ELF-1 (cell line): ENCODE results near the gene NMU.
A peak's percentile ranks its signal among the peaks of the same experiment; 100 is the strongest.
"Not testable (repeated sequence)": the region's sequence is repeated elsewhere in the genome, so short reads cannot be mapped to it uniquely, and the experiment has no call there.

Experiments
- DNase-seq: peaks from one replicate; pipeline ENCODE4 v3.0.0-alpha.2; 2016; ENCODE audit warnings: low read depth, low spot score

Gene NMU

DNA sequence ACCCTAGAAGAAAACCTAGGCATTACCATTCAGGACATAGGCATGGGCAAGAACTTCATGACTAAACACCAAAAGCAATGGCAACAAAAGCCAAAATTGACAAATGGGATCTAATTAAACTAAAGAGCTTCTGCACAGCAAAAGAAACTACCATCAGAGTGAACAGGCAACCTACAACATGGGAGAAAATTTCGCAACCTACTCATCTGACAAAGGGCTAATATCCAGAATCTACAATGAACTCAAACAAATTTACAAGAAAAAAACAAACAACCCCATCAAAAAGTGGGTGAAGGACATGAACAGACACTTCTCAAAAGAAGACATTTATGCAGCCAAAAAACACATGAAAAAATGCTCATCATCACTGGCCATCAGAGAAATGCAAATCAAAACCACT, 12.0 kb downstream of the NMU start:
- DNase-seq = not testable (repeated sequence)

DNA sequence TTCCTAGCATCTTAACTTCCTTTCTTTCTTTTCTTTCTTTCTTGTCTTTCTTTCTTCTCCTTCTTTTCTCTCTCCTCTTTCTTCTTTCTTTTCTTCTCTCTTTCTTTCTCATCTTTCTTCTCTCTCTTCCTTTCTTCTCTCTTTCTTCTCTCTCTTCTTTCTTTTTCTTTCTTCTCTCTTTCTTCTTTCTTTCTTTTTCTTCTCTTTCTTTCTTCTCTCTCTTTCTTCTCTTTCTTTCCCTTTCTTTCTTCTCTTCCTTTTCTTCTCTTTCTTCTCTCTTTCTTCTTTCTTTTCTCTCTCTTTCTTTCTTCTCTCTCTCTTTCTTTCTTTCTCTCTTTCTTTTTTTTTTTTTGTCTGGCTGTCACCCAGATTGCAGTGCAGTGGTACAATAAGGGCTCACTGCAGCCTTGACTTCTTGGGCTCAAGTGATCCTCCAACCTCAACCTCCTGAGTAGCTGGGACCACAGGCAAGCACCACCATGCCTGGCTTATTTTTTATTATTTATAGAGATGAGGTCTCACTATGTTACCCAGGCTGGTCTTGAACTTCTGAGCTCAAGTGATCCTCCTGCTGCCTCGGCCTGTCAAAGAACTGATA, 17.5 kb downstream of the NMU start:
- DNase-seq = no peak

DNA sequence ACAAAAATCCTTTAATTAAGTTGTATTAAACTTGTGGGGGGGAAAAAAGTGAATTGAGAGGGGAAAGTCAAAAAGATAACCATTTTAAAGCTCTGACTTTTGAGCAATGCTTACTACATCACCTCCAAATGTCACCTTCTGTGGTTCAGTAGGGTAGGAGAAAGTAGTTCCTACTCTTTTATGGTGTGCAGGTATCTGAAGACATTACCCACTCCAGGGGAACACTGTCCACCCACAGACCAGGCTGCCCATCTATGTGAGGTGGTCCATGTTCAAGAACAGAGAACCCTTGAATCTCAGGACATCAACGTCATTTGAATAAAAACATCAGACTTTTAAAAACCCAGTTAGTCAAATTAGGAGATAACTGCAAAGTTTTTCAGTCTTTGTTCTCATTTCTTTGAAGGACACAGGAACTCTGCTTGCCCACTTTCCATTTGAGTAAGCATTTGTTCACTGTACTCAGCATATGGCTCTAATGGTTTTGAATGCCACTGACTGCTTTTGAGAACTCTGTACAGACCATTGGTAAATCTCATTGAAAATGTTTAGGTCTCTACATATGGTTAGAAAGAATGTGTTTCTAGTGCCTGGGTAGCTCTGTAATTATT, 18.4 kb downstream of the NMU start:
- DNase-seq = no peak

DNA sequence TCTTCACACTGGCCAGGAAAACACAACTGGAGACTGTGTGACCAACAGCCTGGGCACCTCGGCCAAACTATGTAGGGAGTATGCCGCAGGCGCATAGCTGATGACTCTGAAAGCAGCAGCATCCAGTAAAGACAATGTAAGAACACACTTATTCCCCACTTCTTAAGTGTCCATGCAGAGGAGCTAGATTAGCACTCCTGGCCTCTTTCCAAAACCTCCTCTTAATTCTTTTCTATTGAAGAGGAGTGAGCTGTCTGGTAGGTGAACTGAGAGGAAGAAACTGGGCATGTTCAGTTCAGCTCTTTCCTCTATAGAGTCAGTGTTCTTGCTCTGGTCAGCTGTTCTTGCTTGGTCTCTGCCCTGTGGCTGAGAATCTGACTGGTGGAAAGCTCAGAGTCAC, 21.1 kb downstream of the NMU start:
- DNase-seq = no peak

DNA sequence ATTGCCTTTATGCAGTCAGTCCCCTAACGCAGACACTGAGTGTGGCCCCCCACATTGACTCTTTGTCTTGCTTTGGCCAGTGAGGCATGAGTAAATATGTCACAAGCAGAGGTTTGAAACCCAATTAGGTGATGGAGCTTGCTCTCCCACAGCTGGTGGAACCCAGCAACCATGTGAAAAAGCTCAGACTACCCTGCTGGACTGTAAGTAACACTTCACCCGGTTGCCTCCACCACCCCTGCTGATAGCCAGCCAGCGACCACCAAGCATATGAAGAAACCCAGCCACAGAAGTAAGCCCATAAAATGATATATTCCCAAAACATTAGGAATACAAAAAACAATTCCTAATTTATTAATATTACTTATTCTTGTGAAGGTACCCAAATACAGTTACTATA, 22.5 kb downstream of the NMU start:
- no peak for DNase-seq

DNA sequence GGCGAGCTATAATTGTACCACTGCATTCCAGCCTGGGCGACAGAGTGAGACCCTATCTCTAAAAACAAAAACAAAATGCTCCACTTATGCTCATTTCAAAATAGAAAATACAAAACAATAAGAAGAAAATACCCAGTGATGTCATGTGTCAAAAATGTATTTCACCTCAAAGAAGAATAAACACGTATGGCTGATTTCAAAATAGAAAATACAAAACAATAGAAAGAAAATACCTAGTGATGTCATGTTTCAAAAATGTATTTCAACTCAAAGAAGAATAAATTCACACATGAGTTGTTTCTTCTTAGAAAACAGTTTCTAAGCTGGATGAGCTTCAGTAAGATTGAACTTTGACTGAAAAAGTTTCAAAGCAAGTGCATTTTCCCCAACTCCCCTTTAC, 23.8 kb downstream of the NMU start:
- no peak for DNase-seq

DNA sequence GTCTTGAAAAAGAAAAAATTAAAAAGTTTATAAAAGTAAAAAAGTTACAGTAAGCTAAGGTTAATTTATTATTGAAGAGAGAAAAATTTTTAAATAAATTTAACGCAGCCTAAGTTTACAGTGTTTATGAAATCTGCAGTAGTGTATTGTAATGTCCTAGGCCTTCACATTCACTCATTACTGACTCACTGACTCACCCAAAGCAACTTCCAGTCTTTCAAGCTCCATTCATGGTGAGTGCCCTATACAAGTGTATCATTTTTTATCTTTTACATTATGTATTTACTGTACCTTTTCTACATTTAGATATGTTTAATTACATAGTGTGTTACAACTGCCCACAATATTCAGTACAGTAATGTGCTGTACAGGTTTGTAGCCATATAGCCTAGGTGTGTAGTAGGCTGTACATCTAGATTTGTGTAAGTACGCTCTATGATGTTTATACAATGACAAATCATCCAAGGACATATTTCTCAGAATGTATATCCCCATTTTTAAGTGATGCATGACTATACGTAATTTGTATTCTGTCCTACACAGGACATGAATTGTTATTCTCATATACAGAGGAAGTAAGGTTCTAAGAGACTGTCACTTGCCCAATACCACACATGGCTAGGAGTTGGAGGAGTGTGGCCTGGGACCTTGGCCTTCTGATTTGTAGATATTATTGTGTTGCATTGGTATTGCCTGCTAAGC, 24.6 kb downstream of the NMU start:
- DNase-seq = no peak

DNA sequence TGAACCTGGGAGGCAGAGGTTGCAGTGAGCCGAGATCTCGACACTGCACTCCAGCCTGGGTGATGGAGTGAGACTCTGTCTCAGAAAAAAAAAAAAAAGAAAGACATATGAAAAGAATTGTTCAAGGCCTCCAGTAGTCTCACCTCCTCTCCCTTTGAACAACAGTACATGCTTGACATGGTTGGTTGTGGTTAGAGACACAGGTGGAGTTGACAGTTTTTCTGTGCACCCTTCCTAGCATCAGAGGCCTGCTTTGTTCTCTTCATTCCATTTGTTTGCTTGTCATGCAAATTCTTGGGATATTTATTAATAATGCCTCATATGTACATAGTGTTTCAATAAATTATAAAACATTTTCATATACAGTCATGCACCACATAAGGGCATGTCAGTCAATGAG, 25.7 kb downstream of the NMU start:
- no peak for DNase-seq

DNA sequence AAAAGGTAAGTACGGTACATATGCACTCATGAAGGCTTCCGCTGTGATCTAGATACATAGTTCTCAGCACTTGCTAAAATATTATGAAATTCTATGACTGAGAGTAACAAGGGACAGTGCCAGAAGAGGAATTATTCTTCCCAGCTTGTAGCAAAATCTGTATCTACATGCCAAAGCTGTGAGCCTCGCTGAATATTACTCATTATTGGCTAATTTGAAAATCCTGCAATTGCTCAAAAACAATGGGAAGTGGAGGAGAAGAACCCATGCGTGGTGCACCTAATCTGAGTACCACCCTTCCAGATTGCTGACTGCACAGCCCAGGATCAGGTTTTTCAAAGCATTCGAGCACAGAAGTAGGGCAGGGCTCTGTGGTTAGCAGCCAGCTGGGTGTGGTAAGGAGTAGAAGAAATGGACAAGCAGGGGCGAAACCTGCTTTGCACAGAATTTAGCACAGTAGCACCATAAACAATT, 26.7 kb downstream of the NMU start:
- no peak for DNase-seq

DNA sequence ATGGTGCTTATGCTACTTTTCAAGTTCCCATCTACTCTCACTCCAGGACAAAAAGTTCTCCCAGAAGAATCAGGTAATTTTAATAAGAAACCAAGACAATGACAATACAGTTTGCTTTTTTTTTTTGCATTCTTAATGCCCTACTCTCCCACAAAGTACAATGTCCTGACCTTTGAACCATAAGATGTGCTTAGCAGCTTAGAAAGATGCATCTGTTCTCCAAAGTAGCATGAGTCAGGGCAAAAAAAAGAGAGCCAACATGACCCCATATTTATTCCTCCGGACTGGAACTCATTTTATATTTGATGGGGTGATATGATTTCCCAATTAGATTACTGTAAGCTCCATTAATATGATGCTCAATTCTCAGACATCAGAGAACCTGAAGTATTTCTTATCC, 27.5 kb downstream of the NMU start:
- no peak for DNase-seq

DNA sequence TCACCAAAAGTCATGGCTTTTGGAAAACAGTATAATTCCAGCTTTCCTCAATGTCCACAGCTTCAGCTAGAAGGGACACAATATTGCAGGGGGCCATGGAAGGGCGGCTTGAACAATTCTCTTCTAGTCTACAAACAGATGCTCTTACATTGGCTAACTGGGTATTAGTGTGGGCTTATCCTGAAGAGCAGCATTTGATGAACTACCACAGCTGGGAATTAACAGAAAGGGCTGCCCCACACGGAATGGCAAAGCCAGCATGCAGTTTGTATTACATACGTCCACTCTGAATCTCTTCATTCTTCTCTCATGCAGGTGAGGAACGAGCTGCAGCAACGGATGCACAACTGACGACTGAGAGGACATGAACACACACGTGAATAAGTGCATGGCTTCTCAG, 31.1 kb downstream of the NMU start:
- DNase-seq = no peak

DNA sequence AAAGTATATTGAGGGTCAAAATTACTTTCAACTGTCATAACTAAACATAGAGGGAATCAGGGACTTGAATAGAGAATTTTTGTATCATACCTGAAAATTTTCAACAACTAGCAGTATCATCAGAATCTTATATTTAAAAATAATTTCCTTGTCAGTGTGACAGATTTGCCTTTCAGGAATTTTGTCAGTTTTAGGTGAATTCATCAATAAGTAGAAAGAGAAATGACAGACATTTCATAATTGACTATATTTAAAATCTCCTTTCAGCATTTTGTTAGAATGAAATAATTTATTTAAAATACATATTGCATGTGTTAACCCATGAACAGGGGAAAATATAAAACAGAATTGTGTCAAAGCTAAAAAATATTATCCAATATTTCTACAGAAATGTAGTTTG, 35.5 kb downstream of the NMU start:
- DNase-seq = no peak

DNA sequence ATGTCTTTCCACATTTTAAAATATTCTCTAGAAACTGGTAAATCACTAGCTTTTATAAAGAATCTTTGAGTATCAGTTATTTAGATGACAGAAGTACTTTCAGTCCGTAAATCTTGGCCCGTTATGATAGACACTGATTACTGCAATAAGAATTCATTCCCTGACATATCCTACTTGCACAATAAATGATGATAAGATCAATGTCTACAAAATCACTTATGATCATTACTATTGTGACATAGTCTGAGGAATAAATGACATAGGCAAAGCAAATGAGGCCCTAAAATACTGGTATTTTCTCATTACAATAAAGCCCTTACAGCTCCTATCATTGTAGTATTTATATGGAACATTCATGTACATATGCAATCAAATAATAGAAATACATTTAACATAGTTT, 37.5 kb downstream of the NMU start:
- no peak for DNase-seq

DNA sequence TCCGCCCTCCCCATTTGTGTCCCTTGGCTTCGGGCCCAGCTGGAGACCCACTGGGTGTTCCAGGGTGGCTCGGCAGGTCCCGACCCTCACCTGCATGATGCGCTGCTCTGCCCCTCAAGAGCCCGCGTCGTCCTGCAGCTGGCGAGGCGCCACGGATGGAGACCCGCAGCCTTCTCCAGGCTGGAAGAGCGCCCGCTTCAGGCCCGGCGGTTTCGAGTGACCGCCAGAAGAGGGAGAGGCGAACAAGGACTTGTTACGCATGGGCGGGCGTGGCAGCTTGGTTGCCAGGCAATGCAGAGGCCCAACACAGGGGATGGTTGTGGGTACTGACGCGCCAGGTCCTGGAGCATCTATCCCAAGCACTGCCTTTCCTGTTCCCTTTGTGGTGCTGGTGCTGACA, 44.1 kb downstream of the NMU start, which contains the start of gene PDCL2:
Gene PDCL2 (minus strand): TSS at position 232 of the 400 bp plus-strand sequence. CDS start 136 bp downstream, at position 96.
- DNase-seq = peak; percentile 13

DNA sequence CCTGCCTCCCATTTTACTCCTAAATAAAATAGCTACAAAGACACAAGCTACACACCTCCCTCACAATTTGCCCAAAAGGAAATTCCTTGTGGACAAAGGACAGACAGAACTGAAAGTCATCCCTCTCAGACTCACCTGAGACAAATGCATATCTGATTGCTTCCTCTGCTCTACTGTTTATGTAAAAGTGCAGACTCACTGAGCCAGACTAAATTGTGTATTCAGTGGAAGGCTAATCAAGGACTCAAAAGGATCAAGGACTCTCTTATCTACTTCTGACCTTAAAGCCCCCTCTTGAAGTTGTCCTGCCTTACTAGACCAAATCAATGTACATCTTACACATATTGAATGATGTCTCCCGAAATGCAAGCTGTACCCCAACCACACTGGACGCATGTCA, 47.9 kb downstream of the NMU start:
- peak; percentile 14 for DNase-seq

DNA sequence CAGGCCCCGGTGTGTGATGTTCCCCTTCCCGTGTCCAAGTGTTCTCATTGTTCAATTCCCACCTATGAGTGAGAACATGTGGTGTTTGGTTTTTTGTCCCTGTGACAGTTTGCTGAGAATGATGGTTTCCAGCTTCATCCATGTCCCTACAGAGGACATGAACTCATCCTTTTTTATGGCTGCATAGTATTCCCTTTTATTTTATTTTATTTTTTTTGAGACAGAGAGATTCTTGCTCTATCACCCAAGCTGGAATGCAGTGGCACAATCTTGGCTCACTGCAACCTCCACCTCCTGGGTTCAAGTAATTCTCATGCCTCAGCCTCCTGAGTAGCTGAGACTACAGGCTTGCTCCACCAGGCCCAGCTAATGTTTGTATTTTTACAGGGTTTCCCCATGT, 53.3 kb downstream of the NMU start:
- not testable (repeated sequence) for DNase-seq

DNA sequence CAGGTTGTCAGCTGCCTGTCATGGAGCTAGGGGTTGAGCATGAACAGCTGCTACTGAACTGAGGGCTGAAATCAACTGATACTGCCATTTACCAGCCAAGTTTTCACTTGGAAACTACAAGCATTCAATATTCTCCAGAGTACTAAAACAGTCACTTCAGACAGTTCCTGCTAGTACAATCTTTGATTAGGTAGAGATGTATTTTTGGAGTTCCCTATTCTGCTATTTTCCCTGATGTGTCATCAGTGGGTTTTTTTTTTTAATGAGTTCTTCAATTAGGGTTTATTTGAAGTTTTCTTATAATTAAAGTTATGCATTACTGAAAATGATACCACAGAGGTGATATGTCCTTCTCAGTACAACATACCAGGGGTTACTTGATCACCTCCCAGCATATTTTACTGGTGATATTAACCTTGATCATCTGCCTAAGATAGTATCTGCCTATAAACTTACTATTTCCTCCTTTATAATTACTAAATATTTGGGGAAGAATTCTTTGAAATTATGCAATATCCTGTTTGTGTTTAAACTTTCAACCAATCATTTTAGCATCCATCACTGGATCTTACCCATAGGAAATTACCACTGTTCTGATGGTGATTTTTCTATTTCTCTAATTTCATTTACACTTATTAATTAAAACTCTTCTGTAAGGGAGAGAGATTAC, 57.6 kb downstream of the NMU start:
- DNase-seq = no peak

DNA sequence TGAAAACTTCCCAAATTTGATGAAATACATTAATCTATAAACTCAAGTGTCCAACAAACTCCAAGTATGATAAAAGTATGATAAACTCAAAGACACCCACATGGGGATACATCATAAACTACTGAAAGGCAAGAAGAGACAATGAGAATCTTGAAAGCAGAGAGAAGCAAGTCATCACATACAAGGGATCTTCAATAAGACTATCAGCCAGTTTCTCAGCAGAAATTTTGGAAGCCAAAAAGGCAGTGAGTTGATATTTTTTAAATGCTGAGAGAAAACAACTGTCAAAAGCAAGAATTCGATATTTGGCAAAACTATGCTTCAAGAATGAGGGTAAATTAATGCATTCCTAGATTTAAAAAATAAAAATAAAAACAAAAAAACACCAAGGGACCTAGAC, 60.6 kb downstream of the NMU start:
- no peak for DNase-seq

DNA sequence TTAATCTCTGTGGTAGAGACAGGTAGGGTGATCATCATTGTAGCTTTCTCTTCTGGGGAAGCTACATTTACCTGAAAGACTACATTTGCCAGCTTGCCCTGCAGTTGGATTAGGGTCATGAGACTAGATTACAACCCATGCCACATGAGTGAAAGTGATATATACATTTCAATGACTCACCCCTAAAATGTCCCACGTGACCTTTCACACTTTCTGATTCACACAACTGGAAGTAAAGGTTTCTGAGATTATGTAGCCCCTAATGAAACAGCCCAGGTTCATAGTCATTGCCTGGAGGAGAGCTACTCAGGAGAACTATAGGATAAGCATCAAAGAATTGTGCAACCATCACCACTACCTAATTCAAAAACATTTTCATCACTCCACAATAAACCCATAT, 61.8 kb downstream of the NMU start:
- no peak for DNase-seq

DNA sequence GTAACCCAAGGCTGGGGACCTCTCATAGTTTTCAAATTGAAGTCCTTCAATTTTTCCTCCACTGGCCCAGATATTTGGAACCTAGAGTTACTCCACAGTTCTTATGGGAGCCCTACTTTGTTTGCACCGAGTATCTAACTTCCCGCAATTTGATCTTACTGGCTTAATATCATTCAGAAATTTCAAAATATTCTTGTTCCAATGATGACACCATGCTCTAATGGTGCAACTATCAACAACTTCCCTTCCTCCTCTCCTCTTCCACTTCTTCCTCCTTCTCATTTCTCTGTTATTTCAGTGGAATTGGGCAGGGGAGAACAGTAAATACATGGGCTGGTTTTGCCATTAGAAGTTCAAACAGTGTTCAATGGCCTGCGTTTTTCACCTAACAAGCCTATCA, 64.3 kb downstream of the NMU start:
- DNase-seq = no peak

DNA sequence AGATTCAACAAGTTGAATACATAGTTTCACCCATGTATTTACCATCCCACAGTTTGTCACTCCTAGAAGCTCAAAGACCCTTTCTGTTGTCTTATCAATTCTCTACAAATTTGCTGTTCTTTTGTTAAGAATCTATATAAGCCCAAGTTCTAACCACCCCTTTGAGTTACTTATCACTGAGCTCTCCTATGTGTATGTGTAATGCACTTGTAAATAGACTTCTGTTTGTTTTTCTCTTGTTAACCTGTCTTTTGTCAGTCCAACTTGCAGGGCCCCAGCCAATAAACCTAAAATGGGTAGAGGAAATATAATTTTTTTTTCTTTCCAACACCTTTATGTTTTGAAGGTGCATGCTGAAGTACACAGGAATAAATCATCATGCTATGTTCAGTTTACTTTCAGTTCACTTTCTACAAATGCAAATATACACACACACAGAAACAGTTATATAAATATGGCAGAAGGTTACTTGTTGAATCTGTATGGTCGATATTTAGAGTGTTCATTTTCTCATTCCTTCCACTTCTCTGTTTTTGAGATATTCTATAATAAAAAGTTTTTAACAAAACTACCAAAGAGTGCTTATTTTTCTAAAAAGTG, 67.1 kb downstream of the NMU start:
- no peak for DNase-seq

DNA sequence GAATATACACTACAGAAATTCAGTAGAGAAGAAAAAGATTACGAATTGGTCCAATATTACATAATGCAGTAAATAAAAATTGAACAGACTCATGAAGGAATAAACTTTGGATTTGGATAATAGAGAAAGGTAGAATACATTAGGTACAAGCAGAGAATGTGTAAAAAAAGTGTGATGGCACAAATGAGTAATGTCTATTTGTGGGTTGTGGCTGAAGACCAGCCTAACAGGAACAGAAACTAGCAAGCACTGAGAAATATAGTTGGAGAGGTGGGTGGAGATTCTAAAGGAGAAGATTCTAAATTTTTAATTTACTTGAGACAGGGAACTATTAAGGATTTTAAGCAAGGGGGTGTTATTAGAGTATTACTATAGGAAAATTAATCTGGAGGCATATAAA, 74.2 kb downstream of the NMU start:
- DNase-seq = no peak
